HG02798 (cell line): ENCODE results near the gene ERVMER34-1.

ENCODE experiments used
- ATAC-seq: cut with Tn5 transposase; IDR thresholded peaks from one replicate; pipeline ENCODE4 v1.9.1; 2021; ENCODE audit warnings: mild to moderate bottlenecking; ENCODE audit not compliant: unreplicated experiment, poor library complexity

Gene ERVMER34-1

GRCh38 chr4:52750819-52751486 lies at the start of gene ERVMER34-1:
ERVMER34-1 (minus strand) TSS chr4:52751425; CDS start chr4:52745520, 5,905 bp downstream.
- ATAC-seq = no peak

GRCh38 chr4:52799813-52800212 lies 48.6 kb upstream of the ERVMER34-1 start:
- no peak for ATAC-seq

GRCh38 chr4:52795533-52795932 lies 44.3 kb upstream of the ERVMER34-1 start:
- no peak for ATAC-seq

- no peak for ATAC-seq
These were observed 40.7 kb upstream of the ERVMER34-1 start for GRCh38 chr4:52791936-52792335.

GRCh38 chr4:52789774-52790173 lies 38.5 kb upstream of the ERVMER34-1 start:
- ATAC-seq = no peak

GRCh38 chr4:52788806-52789205 lies 37.6 kb upstream of the ERVMER34-1 start:
- no peak for ATAC-seq

- ATAC-seq = no peak
These were observed 31.8 kb upstream of the ERVMER34-1 start for GRCh38 chr4:52783069-52783468.

- no peak for ATAC-seq
These were observed 29.6 kb upstream of the ERVMER34-1 start for GRCh38 chr4:52780617-52781354.

GRCh38 chr4:52780206-52780605 lies 29.0 kb upstream of the ERVMER34-1 start:
- ATAC-seq = no peak

- no peak for ATAC-seq
These were observed 9.0 kb upstream of the ERVMER34-1 start for GRCh38 chr4:52760256-52760655.

GRCh38 chr4:52755426-52755825 lies 4.2 kb upstream of the ERVMER34-1 start:
- no peak for ATAC-seq

GRCh38 chr4:52752936-52753335 lies 1.7 kb upstream of the ERVMER34-1 start:
- no peak for ATAC-seq

- no peak for ATAC-seq
These were observed 274 bp upstream of the ERVMER34-1 start for GRCh38 chr4:52751487-52751911.

GRCh38 chr4:52750213-52750612 lies 1.0 kb downstream of the ERVMER34-1 start:
- ATAC-seq = no peak

- peak; percentile 56 for ATAC-seq
These were observed 2.8 kb downstream of the ERVMER34-1 start for GRCh38 chr4:52748432-52748831.

- no peak for ATAC-seq
These were observed 6.6 kb downstream of the ERVMER34-1 start for GRCh38 chr4:52744588-52744987.

GRCh38 chr4:52743444-52744019 lies 7.7 kb downstream of the ERVMER34-1 start:
- no peak for ATAC-seq

- ATAC-seq = no peak
These were observed 21.6 kb downstream of the ERVMER34-1 start for GRCh38 chr4:52729586-52729985.

GRCh38 chr4:52728691-52729240 lies 22.5 kb downstream of the ERVMER34-1 start:
- no peak for ATAC-seq

GRCh38 chr4:52726826-52727580 lies 24.2 kb downstream of the ERVMER34-1 start:
- no peak for ATAC-seq
